GM21381 (cell line): ENCODE results near the gene SMG9.
"Not testable (repeated sequence)": the region's sequence is repeated elsewhere in the genome, so short reads cannot be mapped to it uniquely, and the experiment has no call there.

Experiments used
- ATAC-seq: cut with Tn5 transposase; IDR thresholded peaks from one replicate; pipeline ENCODE4 v1.9.1; 2021; ENCODE audit warnings: mild to moderate bottlenecking, moderate library complexity; ENCODE audit not compliant: unreplicated experiment

The SMG9 gene

DNA sequence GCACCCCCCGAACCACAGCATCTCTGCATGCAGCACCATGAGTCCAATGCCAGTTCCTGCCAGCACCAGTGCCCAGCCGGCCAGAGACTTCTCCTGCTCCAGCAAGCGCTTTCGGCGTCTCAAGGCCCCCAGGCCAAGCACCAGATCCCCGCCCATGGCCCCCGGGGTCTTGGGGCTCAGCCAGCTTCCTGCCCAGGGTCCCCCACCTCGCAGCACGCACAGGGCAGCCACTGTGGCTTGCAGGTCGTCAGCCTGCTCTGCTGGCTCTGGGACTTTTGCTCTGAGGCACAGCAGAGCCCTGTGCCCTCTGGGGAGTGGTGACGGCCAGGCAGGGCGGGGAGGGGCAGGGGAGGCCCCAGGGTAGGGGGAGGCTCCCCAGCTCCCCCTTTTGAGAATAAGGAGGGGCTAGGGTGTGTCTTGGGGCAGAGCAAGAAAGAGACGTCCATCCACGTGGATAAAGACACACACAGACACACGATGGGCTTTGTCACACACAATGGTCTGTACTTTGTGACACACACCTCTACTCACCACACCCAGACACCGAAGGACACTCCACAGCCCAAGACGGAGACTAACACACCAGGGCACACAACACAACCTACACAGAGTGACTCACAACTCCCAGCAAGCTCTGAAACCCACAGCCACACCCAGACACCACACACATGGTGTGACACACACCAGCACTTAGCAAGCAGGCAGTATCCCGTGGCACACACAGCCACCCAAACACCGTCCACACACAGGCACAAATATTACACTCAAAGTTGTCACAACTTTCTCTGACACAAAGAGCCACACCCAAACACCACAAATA lies 26.2 kb upstream of the SMG9 start, which contains the start of gene KCNN4:
KCNN4 (minus strand) TSS at position 268 of the 820 bp plus-strand sequence; CDS start at position 156, 112 bp downstream.
- no peak for ATAC-seq

DNA sequence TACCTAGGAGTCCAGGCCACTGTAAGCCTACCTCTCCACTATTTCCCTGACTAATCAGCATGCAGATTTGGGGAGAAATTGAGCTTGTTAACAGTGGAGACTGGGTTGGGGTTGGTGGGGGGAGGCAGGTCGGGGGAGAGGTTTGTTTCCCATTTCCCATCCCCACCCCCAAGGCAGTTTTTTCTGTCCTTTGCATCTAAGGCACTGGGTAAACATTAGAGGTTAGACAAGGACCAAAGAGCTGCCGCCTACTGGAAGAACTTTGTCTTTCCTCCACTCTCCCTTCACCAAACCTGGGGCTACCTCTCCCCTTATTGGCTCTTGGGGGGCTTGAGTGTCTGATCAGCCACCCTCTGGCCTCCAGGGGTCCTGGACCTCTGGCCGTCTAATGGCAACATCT lies 25.1 kb upstream of the SMG9 start:
- no peak for ATAC-seq

DNA sequence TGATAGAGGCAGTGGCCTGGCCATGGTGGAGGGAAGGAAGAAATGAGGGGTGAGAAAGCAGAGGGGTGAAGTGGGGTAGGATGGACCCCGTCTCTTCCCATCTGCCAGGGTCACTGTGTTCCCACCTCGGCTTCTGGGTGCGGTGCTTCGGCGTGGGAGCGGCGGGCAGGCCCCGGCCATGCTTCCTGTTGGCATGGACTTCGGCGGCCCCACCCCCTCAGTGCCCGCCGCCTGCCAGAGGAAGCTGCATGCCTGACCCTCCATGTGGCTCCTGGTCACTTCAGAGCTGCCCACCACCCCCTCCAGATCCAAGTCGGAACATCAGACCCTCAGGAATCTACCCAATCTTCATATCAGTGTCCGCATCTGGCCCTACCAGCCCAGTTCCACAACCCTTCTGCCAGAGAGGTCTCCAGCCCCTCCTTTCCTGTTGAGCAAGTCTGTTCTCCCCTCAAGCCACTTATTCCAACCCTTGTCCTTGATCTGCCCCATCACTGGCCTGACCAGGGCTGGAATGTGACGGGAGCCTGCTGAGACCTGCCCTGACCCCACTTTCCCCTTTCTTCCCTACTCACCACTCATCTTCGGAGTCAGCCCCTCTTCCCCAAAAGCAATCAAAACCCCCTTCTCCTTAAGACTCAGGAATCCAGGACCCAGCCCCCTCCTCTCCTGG lies 24.5 kb upstream of the SMG9 start:
- no peak for ATAC-seq

DNA sequence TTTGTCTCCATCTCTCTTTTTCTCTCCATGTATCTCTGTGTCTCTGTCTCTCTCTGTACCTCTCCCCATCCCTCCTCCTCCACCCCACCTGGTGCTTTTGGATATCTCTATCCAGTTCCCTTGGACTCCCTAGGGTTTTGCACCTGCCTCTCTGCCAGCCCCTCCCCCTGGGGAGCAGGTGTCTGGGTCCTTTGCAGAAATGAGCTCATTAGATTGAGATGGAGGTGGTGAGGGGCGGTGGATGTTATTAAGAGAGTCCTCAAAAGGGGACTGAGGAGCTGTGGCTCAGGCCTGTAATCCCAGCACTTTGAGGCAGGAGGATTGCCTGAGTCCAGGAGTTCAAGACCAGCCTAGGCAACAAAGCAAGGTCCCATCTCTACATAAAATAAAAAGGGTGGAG lies 23.9 kb upstream of the SMG9 start:
- no peak for ATAC-seq

DNA sequence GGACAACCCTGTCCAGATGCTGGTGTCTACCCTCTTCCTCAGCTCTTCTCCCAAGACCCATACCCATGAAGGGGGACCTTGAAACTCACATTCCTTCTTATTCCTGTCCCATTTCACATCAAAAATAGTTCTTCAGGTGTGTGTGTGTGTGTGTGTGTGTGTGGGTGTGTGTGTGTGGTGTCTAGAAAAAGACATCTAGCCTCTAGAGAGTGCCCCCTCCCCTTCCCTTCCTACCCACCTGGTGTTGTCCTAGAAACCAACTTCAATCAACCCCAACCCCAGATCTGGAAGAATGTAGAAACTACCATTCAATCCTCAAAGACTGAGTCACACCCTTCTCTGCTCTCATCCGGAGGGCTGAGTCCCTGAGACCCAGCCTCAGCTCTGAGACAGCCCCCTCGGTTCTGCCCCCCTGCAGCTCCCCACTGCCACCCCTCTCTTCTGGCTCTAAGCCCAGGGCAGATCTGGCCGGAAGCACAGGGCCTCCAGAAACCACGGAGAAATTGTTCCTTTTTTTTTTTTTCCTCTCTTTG lies 22.5 kb upstream of the SMG9 start:
- no peak for ATAC-seq

DNA sequence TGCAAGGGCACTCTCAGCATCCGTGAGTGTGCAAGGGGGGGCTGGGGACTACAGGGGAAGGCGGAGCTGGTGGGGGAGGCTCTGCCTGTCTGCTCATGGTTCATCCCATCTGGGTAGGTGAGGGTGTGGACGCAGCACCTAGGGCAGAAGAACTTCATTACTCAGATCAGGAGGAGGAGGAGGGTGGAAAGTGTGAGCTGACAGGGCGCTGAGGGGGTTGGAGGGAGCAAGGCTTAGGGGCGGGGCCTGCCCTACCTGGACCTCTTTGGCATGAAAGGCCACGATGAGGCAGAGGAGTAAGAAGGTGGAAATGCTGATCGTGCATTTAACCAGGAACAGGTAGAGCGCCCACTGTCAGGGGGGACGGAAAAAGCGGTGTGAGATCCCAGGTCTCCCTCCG lies 21.5 kb upstream of the SMG9 start:
- ATAC-seq: no peak

DNA sequence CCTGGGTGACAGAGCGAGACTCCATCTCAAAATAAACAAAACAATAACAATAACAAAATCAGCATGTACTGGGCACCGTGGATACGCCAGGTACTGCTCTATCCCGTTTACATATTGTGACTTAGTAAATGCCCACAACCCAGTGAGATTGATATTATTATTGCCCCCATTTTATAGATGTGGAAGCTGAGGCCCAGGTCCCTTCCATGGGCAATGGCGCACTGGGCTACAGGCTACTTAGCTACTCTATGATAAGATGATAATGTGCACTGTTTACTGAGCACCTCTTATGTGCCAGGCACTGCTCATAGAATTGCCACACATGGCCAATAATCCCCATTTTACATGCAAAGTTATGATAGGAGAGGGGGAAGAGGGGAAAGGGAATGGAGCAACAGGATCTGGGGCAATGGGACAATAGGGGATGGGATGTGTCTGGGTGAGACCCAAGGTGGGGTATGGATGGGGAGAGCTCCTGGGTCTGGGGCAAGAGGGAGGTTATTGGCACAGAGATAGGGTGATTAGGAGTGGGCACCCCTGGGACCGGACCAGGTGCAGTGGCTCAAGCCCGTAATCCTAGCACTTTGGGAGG lies 20.6 kb upstream of the SMG9 start:
- no peak for ATAC-seq

DNA sequence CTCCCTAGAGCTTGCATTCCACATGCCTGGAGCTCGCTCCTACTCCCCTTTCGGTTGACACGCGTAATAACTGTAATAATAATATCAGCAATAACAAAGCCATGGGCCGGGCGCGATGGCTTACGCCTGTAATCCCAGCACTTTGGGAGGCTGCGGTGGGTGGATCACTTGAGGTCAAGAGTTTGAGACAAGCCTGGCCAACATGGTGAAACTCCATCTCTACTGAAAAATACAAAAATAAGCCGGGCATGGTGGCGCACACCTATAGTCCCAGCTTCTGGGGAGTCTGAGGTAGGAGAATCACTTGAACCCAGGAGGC lies 20.1 kb upstream of the SMG9 start:
- ATAC-seq: not testable (repeated sequence)

DNA sequence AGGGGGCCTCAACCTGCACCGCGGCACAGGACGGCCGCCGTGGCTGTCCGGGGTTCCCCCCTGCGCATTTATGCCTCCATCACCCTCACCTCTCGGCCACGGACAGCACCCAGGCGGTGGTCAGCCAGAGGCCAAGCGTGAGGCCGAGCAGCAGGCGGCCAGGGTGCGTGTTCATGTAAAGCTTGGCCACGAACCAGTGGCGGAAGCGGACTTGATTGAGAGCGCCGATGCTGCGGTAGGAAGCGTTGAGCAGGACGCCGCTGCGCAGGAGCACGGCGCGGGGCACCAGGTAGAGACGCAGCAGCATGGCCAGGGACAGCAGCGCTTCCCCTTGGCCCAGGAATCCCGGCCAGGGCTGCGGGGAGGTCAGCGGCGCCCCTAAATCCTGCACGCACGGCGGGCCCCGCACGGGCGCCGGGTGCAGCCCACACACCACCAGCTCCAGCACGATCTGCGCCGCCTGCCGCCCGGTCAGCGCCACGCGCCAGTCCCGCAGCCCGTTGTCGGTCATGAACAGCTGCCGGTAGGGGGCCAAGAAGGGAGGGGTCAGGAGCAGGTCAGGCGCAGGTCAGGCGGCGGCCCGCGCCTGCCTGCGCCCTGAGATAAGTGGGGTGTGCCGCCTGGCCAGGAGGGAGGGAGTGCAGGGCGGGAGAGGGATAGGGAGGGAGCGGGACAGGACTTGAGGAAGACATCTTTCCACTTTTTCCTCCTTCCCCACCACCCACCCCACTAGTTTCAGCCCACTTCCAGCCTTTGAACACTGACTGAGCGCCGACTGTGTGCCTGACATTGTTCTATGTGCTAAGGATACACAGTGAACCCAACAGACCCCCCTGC lies 19.6 kb upstream of the SMG9 start:
- no peak for ATAC-seq

DNA sequence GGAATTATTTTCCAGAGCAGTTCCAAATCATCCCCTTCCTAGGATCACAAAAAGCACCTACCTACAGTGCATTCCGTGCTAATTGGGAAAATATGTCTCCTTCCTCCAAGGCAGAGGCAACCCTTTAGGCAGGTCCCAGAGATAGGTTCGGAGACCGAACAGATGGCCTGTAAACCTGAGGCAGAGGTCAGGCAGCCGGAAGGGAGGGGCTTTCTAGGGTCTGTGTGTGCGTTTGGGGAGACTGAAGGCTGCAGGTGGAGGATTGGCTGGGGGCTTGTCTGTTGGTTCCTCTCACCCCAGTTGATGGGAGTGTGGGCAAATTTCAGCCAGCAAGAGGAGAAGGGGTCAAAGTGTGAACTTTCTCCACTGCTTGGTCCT lies 19.0 kb upstream of the SMG9 start:
- no peak for ATAC-seq

DNA sequence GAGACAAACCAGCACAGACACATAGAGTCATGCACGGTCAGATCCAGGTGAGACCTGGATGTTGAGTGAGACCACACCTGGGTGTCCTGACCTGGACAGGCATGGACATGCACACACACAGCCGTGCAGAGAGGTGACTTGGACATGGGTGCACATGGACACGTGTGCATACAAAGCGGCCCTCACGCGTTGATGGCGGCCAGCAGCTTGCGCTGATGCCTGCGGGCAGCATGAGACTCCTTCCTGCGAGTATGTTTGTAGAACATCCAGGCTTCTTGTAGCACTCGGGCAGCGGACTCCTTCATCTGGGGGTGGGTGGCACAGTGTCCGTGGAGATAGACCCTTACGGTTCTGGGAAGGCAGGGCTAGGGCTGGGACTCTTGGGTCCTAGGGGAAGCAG lies 14.5 kb upstream of the SMG9 start:
- ATAC-seq: no peak

DNA sequence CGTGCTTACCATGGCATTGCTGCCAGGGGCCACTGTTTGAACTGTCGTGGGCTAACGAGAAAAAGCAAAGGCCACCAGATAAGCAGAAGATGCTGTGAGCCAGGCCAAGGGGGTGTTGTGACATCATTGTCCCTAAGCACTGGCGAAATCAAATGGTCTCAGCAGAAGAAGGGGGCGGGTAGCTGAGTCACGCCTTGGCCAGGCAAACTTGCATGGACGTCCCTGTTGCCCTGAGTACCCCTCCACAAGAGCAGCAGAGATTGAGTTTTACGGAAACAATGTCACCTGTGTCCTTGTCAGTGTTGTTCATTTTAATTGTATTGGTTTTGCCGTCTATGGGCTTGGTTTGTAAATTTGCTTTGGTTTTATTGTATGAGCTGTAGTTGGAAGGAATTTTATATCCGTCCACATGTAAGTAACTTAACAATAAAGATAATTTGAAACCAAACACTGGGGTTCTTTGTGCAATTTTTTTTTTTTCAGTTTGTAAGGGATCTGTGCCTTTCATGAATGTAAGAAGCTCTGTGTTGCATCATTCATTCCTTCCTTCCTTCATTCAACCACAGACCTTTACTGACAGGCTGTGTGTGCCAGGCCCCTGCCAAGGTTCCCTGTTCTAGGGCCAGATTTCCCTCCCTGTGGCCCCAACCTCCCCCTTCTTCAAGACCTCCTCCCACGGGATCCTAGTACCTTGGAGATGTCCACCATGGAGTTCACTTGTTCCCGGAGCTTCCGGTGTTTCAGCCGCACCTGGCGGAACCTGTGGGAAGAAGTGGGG lies 13.7 kb upstream of the SMG9 start:
- no peak for ATAC-seq

DNA sequence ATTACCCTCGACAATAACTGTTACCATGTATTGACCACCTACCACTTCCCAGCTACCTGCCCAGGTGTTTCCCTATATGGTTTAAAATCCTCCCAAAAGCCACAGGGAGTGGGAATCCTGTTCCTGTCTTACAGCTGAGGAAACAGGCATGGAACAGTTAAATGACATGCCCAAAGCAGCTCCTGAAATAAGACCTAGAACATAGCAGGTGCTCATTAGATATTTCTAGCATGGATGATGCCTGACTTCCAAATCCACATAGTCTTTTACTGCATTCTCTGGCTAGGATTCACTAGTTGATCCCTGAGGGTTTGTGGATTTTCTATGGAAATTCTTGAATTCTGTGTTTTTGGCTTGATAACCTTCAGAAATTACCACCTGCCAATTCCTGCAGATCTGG lies 13.1 kb upstream of the SMG9 start:
- ATAC-seq: no peak

DNA sequence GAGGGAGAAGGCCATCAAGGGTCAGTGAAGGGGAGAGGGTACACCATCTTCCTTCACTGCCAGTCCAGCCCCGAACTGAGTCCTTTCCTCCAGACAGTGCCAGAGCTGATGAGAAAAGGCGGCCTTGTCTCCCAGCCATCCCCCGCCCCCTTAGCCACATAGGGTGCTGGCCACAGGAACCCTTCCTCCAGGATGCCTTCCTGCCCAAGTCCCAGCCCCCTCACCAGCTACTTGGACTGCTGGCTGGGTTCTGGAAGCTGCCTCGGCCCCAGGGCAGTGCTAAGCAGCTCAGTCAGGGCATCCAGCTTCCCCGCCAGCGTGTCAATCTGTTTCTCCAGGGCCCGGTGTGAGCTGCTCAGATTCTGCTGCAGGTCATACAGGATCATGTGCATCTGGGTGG lies 12.6 kb upstream of the SMG9 start:
- ATAC-seq: no peak

DNA sequence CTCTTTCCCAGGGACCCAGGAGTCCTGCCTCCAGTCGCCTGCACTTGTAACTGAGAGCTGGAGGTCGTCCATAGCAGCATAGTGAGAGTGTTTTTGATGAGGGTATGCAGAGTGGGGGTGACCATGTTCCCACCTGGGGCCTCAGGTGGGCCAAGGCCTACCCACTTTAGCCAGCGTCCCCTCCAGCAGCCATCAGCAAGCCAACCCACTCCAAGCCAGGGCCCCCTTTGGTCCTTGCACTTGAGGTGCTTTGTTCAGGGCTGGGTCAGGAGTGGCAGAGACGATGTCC lies 11.9 kb upstream of the SMG9 start:
- no peak for ATAC-seq

DNA sequence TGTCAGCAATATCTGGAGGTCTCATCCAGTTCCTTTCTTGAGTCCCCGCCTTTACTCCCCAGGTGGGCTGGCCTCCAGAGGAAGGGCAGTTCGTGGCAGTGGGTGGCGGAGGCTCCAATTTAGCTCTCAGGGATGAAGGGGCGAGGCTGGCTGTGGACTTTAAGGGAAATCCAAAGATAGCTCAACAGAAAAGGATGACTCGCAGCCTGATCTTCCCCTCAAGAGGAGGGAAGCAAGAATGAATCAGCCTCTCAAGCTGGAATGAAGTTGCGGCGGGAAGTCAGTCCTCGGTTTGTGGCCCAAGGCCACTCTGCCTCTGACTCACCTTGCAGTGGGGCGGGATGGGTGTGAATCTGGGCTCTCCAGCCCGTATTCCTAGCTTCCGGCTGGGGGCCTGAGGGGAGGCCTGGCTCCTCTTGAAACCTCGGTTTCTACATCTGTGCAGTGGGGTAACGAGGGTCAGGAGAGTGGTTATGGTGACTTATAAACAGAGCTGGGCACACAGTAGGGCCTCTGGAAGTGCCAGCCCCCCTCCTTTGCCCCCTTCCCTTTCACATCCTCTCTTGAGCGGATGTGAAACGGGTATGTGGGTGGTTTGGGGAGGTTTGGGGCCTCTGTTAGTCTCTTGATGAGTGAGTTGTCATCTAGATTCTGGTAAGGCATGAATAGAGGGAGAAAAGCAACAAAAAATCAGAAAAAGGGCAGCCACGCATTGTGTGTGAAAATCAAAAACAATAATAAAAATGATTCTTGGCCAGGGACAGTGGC lies 10.5 kb upstream of the SMG9 start:
- ATAC-seq: peak; percentile 64

DNA sequence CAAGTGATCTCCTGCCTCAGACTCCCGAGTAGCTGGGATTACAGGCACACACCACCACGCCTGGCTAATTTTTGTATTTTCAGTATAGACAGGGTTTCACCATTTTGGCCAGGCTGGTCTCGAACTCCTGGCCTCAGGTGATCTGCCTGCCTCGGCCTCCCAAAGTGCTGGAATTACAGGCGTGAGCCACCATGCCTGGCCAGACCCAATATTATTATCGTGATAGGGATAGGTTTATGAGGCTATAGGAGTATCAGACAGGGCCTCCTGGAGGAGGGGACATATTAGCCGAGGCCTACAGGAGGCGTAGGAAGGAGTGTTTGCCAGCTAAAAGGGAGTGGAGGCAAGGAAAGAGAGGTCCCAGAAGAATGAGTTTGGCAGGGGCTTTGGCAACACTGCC lies 9.9 kb upstream of the SMG9 start:
- not testable (repeated sequence) for ATAC-seq

DNA sequence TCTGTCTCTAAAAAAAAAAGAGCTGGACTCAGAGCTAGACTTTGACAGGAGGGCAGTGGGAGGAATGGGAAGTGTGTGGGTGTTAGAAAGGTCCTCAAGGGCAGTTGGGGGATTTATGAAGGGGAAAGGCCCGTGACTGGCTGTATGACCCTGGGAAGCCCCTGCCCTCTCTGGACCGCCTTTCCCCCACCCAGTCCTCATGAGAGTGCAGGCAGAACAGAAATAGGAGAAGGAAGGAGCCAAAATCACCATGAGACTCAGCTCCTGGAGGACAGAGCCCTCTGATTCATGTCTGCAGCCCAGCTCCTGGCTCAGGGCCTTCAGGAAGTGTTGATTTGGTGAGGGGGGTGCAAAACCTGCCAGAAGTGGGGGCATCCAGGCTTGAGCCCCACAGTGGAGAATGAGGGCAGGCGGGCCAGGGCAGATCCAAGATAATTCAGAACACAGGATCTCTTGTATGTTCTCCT lies 8.7 kb upstream of the SMG9 start:
- ATAC-seq: no peak

DNA sequence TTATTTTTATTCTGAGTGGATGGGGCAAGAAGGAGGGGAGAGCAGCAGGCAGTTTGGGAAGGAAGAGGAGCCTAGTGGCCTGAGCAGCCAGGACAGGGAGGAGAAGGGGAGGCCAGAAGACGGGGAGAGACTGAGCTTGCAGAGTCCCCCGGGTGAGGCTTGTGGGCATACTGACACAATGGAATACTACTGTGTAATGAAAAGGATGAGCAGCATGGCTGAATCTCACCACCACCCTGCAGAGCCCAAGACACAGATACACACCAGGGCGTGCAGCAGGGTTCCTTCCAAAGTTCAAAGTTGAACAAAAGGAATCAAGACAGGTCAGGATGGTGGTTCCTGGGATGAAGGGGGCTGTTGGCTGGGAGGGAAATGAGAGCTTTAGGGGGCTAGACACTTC lies 8.1 kb upstream of the SMG9 start:
- no peak for ATAC-seq

DNA sequence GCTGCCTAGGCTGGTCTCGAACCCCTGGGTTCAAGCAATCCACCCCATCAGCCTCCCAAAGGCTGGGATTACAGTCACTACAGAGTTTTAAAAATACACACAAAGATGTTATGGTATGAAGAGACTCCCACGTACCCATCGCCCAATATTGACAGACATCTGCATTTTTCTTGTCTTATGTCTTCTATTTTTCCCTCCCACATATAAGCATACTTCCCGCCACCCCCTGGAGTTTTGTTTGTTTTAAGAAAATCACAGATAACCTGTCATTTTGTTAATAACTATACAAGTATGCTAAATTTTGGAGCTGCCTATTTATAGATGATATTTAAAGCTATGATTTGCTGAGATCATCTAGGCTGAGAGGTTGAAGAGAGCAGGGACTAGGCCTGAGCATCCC lies 6.2 kb upstream of the SMG9 start:
- ATAC-seq: no peak
